Measurements from ENCODE around the gene FAM20C.

GRCh38 chr7:216360-217300 is 24.3 kb downstream of the FAM20C start:
- TF ChIP-seq POLR2A (IDR thresholded peaks at IDR 0.05; ENCODE audit: low read depth): no peak
- no peak for TF ChIP-seq CTCF (IDR thresholded peaks at IDR 0.05)
- no peak for TF ChIP-seq EP300 (IDR thresholded peaks at IDR 0.05)
